GM19328 (cell line): Measurements from ENCODE around the gene ETFRF1.
A peak's percentile ranks its signal among the peaks of the same experiment; 100 is the strongest.

Experiments
- ATAC-seq: cut with Tn5 transposase; IDR thresholded peaks from one replicate; pipeline ENCODE4 v1.9.1; 2021; ENCODE audit warnings: mild to moderate bottlenecking, moderate library complexity; ENCODE audit not compliant: unreplicated experiment

Gene ETFRF1

DNA sequence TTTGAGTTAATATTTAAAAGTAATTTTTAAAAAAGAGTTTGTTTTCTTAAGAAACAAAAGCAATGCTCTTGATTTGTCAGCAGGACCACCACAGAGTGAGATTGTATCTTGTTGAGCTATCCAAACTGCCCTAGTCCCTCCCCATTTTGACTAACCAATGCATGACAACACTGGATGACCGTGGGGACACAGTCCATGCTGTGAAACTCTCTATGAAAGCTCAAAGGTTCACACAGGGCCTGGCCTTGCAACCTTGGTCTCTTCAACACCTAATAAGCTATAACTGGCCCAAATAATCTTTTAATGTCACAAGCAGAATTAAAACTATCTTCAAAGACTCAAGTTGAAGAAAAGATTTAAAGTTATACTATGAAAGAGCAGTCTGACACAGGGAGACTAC, 13.5 kb downstream of the ETFRF1 start:
- no peak for ATAC-seq

DNA sequence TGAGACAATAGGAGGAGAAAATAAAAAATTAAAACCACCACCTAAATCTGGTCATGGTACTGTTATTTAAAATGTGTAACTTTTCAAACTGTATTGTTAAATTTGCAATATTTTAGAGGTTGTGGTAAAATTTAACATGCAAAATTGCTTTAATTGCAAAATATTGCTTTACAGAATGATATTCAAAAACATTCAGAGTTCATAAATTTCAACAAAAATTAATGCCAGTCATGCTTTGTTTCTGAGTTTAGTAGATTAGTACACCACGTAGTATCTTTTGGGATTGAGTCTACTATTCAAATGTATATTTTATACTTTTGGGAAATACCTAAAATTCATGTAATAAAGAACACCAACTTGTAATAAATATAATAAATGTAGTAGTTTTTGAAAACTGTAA, 18.3 kb downstream of the ETFRF1 start:
- ATAC-seq, result no peak

DNA sequence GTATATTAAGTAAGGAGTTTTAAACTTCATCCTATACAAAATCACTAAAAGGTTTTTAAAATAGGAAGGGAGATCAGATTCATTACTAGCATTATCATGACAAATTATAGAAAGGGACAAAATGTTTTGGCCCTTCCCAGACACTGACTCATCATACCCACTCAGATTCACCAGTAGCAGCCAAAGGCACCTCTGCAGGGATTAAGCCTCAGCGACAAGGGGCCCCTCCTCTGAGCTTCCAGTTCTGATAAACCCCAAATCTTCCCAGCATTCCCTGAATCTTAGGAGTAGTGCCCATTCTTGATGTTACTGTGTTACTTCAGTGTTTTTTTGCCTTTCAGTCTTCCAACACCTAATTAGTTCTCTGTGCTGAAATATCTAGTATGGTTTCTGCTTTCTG, 41.2 kb downstream of the ETFRF1 start:
- ATAC-seq, result no peak

DNA sequence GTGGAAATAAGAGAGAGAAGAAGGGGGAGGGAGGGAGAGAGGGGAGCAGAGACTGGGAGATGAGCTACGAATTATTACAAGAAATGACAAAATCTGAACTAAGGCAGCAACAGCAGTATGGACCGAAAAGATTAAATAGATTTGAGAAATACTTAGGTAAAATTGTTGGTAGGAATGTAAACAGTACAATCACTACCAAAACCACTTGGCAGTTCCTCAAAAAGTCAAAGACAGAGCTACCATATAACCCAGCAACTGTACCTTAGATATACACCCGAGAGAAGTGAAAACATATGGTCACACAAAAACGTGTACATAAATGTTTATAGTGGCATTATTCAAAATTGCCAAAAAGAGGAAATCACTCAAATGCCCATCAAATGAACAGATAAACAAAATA, 41.6 kb downstream of the ETFRF1 start:
- ATAC-seq, result no peak

DNA sequence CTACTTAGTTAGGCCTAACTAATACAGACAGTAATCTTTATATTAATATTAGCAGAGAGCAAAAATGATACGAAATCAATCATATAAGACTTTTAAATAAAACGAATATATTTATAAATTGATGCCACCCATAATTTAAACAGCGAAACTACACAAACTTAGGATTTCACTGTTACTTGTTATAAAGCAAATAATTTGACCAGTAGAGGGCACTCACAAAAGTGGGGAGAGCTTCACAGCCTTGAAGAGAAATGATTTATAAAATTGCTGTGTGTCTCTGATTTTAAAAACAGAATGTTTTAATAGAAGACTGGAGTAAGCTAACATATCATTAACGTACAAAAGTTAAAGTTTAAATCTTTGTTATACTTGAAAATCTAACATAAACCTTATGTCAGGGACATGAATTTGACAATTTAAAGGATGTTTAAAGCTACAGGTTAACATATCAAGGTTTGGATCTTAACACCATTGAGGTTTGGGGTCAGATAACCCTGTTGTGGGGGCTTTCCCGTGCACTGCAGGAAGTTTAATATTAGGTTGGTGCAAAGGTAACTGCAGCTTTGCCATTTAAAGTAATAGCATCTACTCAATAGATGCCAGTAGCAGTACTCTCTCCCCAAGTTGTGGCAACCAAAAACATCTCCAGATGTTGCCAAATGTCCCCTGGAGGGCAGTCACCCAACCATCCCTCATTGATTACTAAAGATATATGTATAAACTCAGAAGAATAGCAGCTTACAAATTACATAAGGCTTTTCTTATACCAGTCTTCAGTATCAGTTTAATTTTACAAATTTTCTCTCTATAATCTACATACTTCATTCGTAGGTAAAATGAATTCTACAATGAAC, 46.4 kb downstream of the ETFRF1 start:
- ATAC-seq, result no peak

DNA sequence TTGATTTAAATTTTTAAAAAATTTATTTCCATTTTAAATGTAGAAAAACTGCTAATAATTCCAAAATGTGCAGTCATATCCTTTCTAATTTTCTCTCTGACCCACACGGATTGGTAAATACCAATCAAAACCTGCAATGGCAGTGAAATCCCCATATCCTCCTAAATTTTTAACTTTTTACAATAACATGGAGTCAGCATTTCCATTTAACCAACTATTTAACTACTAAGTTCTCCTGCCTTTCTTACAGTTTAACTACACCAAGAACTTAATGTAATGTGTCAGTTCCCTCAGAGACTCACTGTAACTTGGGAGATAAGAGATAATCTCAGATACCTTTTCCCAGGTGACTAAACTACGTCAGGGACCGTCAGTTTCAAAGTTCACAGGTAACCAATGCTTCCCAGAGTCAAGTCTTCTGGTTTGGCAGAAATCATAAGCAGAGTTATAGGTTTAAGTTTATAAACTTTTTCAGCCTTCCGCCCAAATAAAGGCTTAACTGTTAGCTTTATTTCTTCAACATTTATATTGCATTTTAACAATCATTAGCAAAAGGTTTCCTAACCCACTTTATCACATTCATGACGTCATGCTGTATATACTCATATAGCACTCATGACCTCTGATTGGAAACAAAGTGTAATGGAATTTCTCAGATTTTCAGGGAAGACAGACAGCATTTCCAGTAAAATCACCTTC, 48.1 kb downstream of the ETFRF1 start:
- ATAC-seq, result no peak

DNA sequence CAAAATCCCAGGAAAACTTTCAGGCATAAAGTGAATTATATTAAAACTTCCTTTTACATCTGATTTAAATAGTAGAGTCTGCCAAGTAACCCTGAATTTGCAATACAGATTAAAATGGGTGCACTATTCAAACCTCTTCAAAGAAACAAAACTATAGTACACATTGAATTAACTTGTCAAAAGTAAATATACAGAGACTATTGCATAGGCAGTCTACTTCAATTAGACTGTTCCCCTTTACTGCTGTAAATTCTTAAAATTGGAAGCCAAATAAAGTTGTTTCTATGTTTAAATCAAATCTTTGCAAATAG, 48.6 kb downstream of the ETFRF1 start:
- ATAC-seq, result no peak

DNA sequence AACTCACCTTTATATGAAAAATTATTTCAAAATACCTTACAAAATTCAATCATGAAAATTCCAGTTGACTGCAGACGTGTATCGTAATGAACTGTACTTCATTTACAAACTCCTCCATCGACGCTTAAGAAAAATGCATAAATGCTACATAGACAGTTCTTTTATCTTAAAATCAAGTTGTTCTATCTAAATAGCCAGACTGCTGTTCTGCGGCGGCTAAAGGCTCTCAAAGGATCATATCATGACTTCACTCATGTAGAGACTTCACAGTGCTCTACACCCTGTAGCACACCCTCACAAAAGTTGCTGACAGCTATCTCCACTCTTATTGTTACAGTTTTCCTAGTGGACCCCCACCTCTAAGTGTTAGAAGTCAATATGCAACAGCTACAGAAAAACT, 50.5 kb downstream of the ETFRF1 start:
- ATAC-seq, result no peak

DNA sequence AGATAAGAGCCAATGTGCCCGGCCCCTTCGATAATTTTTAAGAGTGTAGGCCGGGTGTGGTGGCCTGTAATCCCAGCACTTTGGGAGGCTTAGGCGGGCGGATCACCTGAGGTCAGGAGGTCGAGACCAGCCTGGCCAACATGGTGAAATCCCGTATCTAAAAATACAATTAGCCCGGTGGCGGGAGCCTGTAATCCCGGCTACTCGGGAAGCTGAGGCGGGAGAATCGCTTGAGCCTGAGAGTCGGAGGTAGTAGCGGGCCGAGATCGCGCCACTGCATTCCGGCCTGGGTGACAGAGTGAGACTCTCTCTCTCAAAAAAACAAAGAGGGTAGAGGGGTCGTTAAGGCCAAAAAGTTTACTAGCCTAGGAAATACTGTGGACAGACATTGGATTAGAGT, 53.1 kb downstream of the ETFRF1 start:
- no peak for ATAC-seq

DNA sequence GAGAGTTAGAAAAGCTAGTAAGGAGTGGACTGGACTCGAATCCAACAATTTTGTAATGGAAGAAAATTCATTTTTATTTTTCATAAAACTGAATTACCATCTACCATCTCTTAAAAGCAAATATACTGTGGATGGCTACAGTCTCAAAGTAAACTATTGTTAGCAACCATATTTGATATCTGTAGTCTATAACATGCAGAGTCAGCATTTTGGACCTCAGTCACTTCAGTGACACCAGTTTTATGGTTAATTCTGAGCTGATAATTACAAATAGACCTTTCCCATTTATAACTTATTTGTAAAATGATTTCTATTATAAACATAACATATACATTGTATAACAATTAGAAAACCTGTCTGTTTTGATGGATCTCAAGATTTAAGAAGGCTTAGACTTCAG, 53.7 kb downstream of the ETFRF1 start:
- ATAC-seq, result no peak

DNA sequence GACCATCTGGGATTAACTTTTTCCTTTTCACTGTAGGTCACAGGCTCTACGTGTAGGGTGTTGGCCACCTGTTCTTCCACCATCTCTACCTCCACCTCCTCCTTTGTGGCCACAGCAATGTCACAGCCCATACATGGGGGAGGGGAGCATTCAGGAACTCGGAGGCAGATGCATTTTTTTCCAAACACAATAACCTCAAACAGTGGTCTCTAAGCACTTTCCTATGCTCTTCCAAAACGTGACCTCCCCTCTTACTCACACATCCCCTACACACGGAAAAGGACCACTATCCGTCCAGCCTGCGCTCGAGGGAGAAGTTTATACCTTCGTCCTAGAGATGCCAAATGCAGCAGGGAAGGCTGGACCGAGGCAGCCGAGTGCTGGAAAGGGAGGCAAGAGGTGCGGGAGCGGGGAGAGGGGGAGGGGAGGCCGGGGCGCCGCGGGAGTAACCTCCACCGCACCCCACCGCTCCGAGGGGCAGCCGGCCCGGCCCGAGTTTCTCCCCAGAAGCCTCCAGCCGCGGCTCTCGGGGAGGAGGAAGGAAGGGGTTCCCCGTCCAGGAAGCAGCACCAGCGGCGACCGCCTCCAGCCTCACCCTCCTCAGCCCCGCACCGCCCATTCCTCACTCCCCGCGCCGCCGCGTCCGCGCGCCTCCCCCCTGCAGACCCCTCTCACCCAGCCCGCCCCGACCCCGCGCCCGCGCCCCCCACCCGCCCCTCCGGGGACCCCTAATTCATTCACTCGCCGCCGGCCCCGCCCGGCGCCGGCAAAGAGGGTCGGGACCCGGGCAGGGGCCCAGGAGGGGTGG, 55.1 kb downstream of the ETFRF1 start:
- ATAC-seq, result peak; percentile 22

DNA sequence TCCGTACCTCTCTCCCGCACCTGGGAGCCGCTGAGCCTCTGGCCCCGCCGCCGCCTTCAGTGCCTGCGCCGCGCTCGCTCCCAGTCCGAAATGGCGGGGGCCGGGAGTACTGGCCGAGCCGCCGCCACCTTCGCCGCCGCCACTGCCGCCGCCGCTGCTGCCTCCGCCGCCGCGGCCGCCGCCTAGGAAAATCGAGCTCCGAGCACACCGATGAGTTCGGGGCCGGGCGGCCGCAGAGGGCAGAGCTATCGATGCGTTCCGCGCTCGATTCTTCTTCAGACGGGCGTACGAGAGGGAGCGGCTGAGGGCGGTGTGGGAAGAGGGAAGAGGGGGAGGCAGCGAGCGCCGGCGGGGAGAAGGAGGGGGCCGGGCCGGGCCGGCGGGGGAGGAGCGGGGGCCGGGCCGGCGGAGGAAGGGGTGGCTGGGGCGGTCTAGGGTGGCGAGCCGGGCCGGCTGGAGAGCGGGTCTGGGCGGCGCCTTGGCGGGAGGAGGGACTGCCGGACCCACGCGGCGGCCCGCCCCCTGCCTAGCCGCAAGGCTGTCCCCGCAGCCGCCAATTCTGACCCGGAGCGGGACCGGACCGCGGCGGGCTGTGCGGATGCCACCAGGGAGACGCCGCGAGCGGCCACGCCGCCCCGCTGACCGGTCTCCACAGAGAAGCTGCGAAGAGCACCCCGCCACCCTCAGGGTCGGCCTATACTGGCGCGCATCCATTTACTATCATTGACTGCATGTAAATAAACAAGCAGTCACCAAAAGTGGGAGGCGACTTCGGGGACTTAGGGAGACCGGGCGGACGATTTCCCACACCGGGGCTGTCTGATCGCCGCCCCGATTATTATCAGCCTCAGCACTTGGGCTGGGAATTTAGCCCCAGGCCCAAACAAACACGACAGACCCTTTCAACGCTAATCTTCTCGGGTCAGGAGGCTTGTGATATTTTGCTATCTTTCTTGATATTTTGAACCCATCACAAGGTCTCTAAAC, 56.0 kb downstream of the ETFRF1 start, which contains the start of gene KRAS:
KRAS (minus strand) TSS at position 186 of the 987 bp plus-strand sequence.
- peak; percentile 70 for ATAC-seq

DNA sequence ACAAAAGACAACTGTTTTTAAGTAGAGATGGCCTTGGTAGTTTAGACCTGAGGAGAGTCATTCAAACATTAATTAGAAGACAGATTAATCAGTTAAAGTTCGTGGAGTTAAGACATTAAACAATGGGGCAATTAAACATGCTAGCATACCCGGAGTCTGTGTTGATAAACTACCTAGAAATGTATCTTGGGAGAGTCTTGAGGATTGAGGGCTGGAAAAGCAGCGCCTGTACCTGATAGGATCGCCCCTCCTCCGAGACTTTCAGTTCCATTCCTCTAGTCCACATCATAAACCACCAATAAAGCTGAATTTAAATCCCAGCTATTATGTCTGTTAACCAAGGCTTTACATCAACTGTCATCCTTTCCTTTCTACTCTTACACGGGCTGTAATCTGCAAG, 56.7 kb downstream of the ETFRF1 start:
- no peak for ATAC-seq

DNA sequence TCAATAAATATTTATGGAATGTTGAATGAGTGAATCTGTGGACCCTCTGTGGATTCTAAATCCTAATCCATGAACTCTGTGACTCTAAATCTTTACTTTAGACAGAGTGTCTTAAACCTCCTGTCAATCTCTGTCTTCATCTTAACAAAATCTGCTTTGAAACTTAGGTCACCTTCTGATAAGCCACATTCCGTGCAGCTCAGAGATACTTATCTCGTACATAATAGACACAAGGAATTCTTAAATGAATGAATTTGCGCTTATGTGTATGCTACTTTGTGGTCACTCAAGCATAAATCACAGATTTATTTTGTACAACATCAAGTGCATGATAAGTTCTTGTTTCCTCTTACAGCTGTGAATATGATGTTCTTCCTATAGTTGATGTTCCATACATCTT, 57.9 kb downstream of the ETFRF1 start:
- no peak for ATAC-seq

DNA sequence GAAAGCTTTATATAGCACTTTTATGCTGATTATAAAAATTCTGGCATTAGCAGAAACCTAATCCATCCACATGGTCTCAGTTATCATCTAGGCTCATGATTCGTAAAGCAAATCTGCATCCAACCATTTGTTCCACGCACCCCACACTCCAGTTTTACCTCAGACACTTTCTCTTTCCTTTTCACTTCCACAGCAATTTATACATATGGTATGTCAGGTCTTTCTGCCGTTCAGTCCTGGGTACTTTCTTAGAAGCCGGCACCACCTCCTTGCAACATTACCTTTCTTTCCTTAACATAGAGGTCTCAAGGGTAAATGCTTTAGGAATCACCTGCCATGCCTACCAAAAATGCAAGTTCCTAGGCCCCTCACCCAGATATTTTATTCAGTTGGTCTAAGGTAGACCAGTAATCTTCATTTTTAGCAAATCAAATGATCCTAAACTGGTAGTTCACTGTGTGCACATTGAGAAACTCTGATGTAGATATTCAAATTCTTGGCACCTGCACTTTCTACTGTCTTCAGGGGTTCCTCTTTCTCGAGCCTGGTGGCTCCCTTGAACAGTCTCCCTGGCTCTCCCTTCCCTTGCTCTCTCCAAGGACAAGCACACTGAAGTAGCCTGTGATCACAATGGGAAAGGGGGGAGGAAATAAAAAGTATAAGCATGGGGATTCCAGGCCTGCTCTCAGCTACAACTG, 58.5 kb downstream of the ETFRF1 start:
- no peak for ATAC-seq

DNA sequence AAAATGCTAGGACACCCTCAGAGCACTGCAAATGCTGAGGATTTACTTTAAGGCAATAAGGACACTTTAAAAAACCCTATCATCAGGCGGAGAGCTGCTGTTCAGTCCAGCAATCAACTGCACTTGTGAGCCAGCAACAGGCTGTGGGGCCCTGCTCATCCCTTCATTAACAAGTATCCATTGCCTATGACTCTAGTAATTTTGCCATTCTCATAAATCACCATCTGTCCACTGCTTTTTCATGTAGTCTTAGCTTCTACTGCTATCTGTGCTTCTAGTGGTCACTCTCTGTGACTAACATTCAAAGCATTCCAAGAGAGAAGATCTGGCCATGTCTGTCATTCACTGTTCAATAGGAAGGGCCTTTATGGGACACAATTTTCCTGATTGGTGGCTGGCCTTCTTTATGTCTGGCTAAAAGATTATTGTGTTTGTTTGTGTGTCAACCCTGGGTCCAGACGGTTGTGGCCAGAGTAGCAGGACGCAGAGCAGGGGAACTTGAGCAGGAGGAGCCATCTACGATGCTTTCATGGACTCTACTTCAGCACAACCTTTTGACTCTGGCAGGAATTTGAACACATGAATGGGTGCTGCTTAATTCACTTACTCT, 59.3 kb downstream of the ETFRF1 start:
- no peak for ATAC-seq
